Ovary (tissue), 3 donors: Measurements from ENCODE around the gene SLC39A11.

ENCODE experiments used
- POLR2A ChIP-seq: fragments of 450-650 bp; IDR thresholded peaks from one replicate; pipeline ENCODE4 v1.6.1; 2017; ENCODE audit warnings: antibody characterized with exemption, mild to moderate bottlenecking, moderate library complexity
- TF ChIP-seq, protein P1 (sequence below), 3 donors: fragments of 450-650 bp in 2 of 3; fragments of 200-600 bp in 1 of 3; IDR thresholded peaks; one replicate each; pipeline versions ENCODE4 v1.5.1 to v1.8.0; 2016 to 2022; ENCODE audit warnings: antibody characterized with exemption in 3 of 3, mild to moderate bottlenecking in 1 of 3
- donor health status: DM: no; HTN: no; CAD: no.

DNA sequence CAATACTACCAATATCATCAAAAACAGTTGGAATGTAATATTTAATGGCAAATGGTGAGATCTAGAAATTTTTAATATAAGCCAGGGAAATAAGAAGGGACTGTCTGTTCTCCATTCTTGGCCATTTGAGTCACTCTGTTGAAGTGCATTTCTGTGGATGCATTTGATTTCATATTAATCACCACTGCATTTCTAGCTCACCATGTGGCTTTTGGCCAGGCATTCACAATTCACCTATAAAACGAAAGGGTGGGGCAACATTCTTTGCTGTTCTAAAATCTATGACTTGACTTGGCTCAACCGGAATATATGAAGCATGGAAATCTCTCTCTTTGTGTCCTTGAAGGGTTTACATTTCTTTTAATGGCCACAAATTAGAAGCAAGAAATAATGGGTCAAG lies 483.0 kb downstream of the SLC39A11 start:
- TF ChIP-seq, protein P1, sequence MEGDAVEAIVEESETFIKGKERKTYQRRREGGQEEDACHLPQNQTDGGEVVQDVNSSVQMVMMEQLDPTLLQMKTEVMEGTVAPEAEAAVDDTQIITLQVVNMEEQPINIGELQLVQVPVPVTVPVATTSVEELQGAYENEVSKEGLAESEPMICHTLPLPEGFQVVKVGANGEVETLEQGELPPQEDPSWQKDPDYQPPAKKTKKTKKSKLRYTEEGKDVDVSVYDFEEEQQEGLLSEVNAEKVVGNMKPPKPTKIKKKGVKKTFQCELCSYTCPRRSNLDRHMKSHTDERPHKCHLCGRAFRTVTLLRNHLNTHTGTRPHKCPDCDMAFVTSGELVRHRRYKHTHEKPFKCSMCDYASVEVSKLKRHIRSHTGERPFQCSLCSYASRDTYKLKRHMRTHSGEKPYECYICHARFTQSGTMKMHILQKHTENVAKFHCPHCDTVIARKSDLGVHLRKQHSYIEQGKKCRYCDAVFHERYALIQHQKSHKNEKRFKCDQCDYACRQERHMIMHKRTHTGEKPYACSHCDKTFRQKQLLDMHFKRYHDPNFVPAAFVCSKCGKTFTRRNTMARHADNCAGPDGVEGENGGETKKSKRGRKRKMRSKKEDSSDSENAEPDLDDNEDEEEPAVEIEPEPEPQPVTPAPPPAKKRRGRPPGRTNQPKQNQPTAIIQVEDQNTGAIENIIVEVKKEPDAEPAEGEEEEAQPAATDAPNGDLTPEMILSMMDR (IDR thresholded peaks at IDR 0.05): no peak
- no peak for TF ChIP-seq POLR2A
